Activated CD4-positive, alpha-beta T cell treated with anti-CD3 and anti-CD28 coated beads for 36 hours (primary cell): Measurements from ENCODE around the gene KRTAP12-3. TPM values are rescaled to one million over a fixed set of nuclear protein-coding genes. Genes with fewer than 3 reads are reported as not detected.
"Not testable (repeated sequence)": the region's sequence is repeated elsewhere in the genome, so short reads cannot be mapped to it uniquely, and the experiment has no call there.

ENCODE experiments used
- ATAC-seq: fragments of 200-7000 bp; cut with Tn5 transposase; one replicate; pipeline ENCODE4 v1.10.0; 2021; ENCODE audit warnings: mild to moderate bottlenecking, moderate library complexity
- CTCF ChIA-PET: fragments of 350-600 bp; sonication (Branson Sonifier 250); formaldehyde crosslinking; loops from one replicate; lab custom pipeline; 2021; ENCODE audit warnings: antibody characterized with exemption; lab: Charles Lee
- POLR2A ChIA-PET: fragments of 350-600 bp; sonication (Branson Sonifier 250); formaldehyde crosslinking; loops from one replicate; lab custom pipeline; 2021; ENCODE audit warnings: antibody characterized with exemption, inconsistent platforms; lab: Charles Lee
- DNase-seq: peaks from one replicate; pipeline ENCODE4 v3.0.0-alpha.2; 2020
- H3K27ac Mint-ChIP-seq: one replicate; pipeline ENCODE4 v1.8.0; 2021; ENCODE audit warnings: mixed read lengths
- H3K27me3 Mint-ChIP-seq: one replicate; pipeline ENCODE4 v1.8.0; 2021; ENCODE audit warnings: mixed read lengths
- H3K36me3 Mint-ChIP-seq: one replicate; pipeline ENCODE4 v1.8.0; 2021; ENCODE audit warnings: low read depth, mixed read lengths
- H3K4me1 Mint-ChIP-seq: one replicate; pipeline ENCODE4 v1.8.0; 2021; ENCODE audit warnings: mixed read lengths
- H3K4me3 Mint-ChIP-seq: one replicate; pipeline ENCODE4 v1.8.0; 2021; ENCODE audit warnings: mild to moderate bottlenecking, moderate library complexity, mixed read lengths
- H3K9me3 Mint-ChIP-seq: one replicate; pipeline ENCODE4 v1.8.0; 2021; ENCODE audit warnings: low read depth, mixed read lengths
- intact Hi-C, 2 experiments: fragments of 100-400 bp; cut with DNase I in 1 of 2; cut with micrococcal nuclease in 1 of 2; formaldehyde crosslinking; loops; one replicate each; pipeline versions ENCODE4 v1.14.2 to v1.15.1; 2022 to 2024; cut with DNase I, micrococcal nuclease
- total RNA-seq, 2 experiments: library from RNA; stranded (reverse); gene quantifications; one replicate each; pipeline ENCODE4 v1.2.3, GENCODE V29; 2021

KRTAP12-3 gene
- total RNA-seq, 2 experiments from 2014 or later = not detected

DNA sequence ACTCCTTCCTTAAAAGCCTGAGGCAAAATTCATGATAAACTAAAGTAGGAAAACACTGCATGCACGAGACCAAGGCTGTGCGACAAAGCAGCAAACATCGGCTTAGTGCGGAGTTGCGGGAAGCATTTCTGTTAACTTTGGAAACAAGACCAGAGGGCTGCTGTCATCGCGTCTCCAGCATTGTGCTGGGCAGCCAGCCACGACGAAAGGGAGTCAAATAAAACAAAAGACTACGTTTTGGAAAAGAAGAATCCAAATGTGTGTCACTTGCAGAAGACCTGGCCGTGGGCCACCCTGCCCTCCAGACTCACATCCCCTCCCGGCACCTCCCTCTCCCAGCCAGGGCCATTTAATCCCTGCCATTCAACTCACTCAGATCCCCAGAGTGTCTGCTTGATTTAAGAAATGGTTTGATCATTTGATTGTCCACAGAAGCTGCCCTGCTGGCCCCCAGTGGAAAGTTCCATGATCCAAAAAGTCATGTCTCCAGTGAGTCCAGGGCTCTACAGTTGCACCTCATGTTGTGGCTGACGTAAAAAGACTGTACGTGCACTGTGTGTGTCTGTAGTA lies 13.9 kb upstream of the KRTAP12-3 start:
- ATAC-seq = no peak
- H3K36me3 Mint-ChIP-seq = peaks cover 14% of the 10 kb centered on the region
- no peaks in the 10 kb centered on the region for H3K27me3 Mint-ChIP-seq
- POLR2A ChIA-PET = no interaction called here
- H3K4me3 Mint-ChIP-seq = no peak overlapping the region
- intact Hi-C loops = no loop called here
- CTCF ChIA-PET = no interaction called here
- DNase-seq = no peak
- peaks cover 32% of the 10 kb centered on the region for H3K9me3 Mint-ChIP-seq
- H3K27ac Mint-ChIP-seq = no peak overlapping the region
- H3K4me1 Mint-ChIP-seq = no peaks in the 10 kb centered on the region

DNA sequence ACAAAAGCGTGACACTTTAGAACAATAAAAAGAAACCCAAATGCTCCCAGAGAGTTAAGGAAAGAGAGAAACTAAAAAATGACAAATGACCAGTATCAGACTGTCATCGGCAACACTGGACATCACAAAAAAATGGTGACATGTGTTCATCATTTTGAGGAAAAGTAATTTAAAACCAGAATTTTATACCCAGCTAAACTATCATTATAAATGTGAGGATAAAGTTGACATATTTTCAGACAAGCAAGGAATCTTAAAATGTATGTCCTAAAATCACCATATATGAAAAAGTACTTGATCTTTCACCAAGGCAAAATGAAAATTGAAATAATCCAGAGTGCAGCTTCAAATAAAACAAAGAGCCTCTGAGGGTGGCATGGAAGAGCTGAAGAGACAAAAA lies 12.9 kb upstream of the KRTAP12-3 start:
- CTCF ChIA-PET = no interaction called here
- POLR2A ChIA-PET = no interaction called here
- Mint-ChIP-seq H3K4me1 (no peaks in the 10 kb centered on the region), H3K9me3 (peaks cover 32% of the 10 kb centered on the region), H3K27me3 (no peaks in the 10 kb centered on the region), H3K27ac (no peak overlapping the region), H3K4me3 (no peak overlapping the region), H3K36me3 (peaks cover 14% of the 10 kb centered on the region)
- ATAC-seq (no peak), DNase-seq (no peak)
- intact Hi-C loops = no loop called here

DNA sequence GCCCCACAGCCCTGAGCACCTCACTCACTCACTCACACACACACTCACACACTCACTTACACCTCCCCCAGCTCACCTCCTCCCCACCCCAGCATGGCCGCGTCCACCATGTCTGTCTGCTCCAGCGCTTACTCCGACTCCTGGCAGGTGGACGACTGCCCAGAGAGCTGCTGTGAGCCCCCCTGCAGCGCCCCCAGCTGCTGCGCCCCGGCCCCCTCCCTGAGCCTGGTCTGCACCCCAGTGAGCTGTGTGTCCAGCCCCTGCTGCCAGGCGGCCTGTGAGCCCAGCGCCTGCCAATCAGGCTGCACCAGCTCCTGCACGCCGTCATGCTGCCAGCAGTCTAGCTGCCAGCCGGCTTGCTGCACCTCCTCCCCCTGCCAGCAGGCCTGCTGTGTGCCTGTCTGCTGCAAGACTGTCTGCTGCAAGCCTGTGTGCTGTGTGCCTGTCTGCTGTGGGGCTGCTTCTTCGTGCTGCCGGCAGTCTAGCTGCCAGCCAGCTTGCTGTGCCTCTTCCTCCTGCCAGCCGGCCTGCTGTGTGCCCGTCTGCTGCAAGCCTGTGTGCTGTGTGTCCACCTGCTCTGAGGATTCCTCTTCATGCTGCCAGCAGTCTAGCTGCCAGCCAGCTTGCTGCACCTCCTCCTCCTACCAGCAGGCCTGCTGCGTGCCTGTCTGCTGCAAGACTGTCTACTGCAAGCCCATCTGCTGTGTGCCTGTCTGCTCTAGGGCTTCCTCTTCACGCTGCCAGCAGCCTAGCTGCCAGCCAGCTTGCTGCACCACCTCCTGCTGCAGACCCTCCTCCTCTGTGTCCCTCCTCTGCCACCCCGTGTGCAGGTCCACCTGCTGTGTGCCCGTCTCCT lies 11.1 kb upstream of the KRTAP12-3 start, which contains the start of gene KRTAP10-11:
Gene KRTAP10-11 (plus strand): TSS at position 49 of the 856 bp plus-strand sequence. CDS start 45 bp downstream, at position 94.
- H3K4me1 Mint-ChIP-seq, H3K27me3 Mint-ChIP-seq, intact Hi-C loops, POLR2A ChIA-PET, DNase-seq, H3K4me3 Mint-ChIP-seq, CTCF ChIA-PET, ATAC-seq, H3K27ac Mint-ChIP-seq: not testable (repeated sequence)
- peaks cover 26% of the 10 kb centered on the region for H3K9me3 Mint-ChIP-seq
- peaks cover 12% of the 10 kb centered on the region for H3K36me3 Mint-ChIP-seq

DNA sequence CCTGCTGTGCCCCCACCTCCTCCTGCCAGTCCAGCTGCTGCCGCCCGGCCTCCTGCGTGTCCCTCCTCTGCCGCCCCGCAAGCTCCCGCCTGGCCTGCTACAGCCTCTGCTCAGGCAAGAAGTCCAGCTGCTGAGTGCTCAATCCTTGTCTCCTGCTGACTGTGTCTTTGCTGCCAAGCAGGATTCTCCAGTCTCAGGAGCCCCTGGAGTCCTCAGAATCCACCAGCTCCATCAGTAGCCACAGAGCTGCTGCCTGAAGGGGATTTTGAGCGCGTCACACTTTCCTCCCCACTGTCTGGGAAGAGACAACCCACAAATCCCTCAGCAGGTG lies 10.5 kb upstream of the KRTAP12-3 start:
- no peak overlapping the region for H3K27ac Mint-ChIP-seq
- intact Hi-C loops = no loop called here
- H3K4me3 Mint-ChIP-seq = no peak overlapping the region
- CTCF ChIA-PET = no interaction called here
- H3K9me3 Mint-ChIP-seq = peaks cover 23% of the 10 kb centered on the region
- POLR2A ChIA-PET = no interaction called here
- H3K4me1 Mint-ChIP-seq = no peaks in the 10 kb centered on the region
- peaks cover 12% of the 10 kb centered on the region for H3K36me3 Mint-ChIP-seq
- H3K27me3 Mint-ChIP-seq = no peaks in the 10 kb centered on the region
- no peak for ATAC-seq
- no peak for DNase-seq

DNA sequence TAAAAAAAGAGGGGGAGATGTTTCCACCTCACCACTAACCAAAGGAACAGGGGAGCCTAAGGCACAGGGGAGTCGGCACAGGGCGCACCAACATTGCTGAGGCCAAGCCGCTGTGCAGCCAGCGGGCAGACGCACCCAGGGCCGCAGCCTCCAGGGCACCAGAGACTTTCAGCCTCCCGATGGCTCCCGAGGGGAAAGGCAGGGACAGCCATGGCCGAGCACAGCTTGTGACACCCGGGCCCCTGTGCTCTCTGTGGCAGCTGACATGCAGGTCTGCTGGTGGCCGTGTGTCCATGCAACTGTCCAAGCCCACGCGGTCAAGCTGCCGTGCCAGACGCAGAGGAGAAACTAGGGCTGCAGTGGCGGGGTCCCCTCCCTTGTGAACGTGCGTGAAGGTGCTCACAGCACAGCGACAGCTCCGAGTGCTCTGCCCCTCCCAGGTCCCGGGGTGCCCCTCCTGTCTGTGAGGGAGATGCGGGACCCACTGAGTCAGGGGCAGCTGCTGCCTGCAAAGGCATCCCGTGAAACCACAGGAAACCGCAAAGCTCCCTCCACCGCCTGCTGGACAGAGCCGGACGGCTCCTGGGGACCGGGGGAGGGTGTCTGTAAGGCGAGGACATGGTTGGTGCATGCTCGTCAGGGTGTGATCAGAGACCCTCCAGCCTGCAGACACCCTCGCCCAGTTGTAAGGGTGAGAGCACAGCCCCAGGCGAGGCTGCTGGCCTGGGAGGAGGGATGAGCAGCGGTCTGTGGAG lies 9.0 kb upstream of the KRTAP12-3 start:
- POLR2A ChIA-PET = no interaction called here
- peaks cover 12% of the 10 kb centered on the region for H3K36me3 Mint-ChIP-seq
- intact Hi-C loops = no loop called here
- no peak overlapping the region for H3K4me3 Mint-ChIP-seq
- H3K27ac Mint-ChIP-seq = no peak overlapping the region
- H3K4me1 Mint-ChIP-seq = peaks cover 3% of the 10 kb centered on the region
- no peaks in the 10 kb centered on the region for H3K27me3 Mint-ChIP-seq
- CTCF ChIA-PET = interaction anchor here (0.6 kb wide), 1 partner anchor 15 kb away, joined by 4 read pairs; no protein-coding TSS in a partner anchor
- ATAC-seq = no peak
- DNase-seq = no peak
- H3K9me3 Mint-ChIP-seq = peaks cover 14% of the 10 kb centered on the region

DNA sequence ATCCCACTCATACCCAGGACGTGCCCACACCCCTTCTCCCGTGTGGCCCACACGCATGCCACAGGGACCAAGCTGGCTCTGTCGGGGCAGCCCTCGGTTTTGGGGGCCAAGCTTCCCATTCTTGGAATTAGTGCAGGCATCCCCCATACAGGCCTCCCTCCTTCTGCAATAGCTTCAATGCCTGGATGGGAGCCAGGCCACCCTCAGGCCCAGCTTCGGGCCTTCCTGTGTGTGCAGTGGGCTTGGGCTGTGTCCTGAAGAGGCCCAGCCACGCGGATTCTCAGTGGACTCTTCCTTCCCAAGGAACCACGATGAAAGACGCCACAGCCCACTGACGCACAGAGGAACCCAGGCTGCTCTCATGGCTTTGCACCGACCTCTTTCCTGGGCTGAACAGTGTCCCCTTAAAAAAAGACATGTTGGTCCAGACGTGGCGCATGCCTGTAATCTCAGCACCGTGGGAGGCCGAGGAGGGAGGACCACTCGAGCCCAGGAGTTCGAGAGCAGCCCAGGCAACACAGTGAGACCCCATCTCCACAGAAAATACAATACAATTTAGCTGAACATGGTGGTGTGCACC lies 8.1 kb upstream of the KRTAP12-3 start:
- Mint-ChIP-seq H3K4me3 (no peak overlapping the region), H3K9me3 (peaks cover 7% of the 10 kb centered on the region), H3K4me1 (peaks cover 11% of the 10 kb centered on the region), H3K27me3 (no peaks in the 10 kb centered on the region), H3K36me3 (peaks cover 7% of the 10 kb centered on the region), H3K27ac (no peak overlapping the region)
- ATAC-seq (no peak), DNase-seq (no peak)
- CTCF ChIA-PET = interaction anchor here (0.6 kb wide), 1 partner anchor 15 kb away, joined by 4 read pairs; no protein-coding TSS in a partner anchor
- POLR2A ChIA-PET = no interaction called here
- intact Hi-C loops = loop anchor here in 1 of 2 experiments (5.0 kb wide), 1 partner anchor 32 kb away; no protein-coding TSS in a partner anchor

DNA sequence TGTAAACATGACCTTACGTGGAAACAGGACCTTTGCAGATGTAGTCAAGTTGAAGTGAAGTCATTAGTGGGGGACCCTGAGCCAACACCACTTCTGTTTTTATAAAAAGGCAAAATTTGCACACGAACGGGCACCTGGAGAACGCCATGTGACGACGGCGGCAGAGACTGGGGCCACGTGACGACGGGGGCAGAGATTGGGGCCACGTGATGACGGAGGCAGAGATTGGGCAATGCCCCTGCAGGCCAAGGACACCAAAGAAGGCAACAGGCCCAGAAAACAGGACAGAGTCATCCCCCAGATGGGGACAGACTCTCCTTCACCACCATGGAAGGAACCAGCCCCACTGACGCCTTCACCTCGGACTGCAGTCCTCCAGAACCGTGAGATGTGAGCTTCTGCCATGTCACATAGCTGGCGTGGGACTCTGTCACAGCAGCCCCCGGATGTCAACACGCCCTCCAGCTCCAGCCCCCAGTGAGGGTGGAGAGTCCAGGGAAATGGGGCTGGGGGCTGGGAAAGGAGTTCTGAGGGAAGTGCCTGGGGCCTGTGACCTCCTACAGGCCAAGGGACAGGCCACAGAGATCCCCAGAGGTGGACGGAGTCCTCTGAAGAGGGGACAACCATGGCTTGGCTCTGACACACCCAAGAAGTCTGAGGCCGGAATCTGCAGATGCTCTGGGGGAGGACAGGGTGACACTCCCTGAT lies 7.3 kb upstream of the KRTAP12-3 start:
- no peak for DNase-seq
- no peak overlapping the region for H3K4me3 Mint-ChIP-seq
- H3K27ac Mint-ChIP-seq = no peak overlapping the region
- peaks cover 2% of the 10 kb centered on the region for H3K36me3 Mint-ChIP-seq
- ChIA-PET POLR2A (no interaction called here), CTCF (no interaction called here)
- intact Hi-C loops = loop anchor here in 1 of 2 experiments (5.0 kb wide), 1 partner anchor 33 kb away; no protein-coding TSS in a partner anchor
- no peak for ATAC-seq
- H3K9me3 Mint-ChIP-seq = peaks cover 2% of the 10 kb centered on the region
- H3K27me3 Mint-ChIP-seq = no peaks in the 10 kb centered on the region
- H3K4me1 Mint-ChIP-seq = peaks cover 16% of the 10 kb centered on the region

DNA sequence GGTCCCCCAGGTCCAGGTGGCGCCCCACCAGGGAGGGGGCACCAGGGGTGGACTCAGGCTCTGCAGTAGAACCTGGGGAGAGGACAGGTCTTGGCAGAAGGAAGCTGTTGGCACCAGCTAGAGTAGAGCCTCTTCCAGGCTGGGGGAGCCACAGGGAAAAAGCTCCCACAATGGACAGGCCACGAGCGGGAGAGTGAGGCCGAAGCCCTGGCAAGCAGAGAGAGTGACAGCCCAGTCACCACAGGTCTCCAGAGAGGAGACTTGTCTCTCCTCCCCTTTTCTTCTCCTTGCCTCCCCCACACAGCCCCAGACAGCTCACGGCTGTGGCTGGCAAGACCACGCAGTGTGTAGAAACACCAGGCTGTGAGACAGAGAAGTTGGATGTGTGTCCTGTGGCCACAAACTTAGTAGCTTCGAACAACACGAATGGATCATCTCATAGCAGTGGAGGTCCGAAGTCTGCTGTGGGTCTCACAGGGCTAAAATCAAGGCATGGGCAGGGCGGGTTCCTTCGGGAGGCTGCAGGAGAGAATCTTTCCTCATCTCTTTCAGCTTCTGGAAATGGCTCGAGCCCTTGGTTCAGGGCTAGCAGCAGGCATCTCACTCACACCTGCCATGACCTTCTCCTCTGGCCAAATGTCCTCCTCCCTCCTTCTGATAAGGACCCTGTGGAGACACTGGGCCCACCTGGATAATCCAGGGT lies 6.6 kb upstream of the KRTAP12-3 start:
- intact Hi-C loops = loop anchor here in 1 of 2 experiments (5.0 kb wide), 1 partner anchor 34 kb away; no protein-coding TSS in a partner anchor
- Mint-ChIP-seq H3K4me3 (no peak overlapping the region), H3K27me3 (no peaks in the 10 kb centered on the region), H3K27ac (no peak overlapping the region), H3K4me1 (peaks cover 16% of the 10 kb centered on the region), H3K9me3 (peaks cover 6% of the 10 kb centered on the region), H3K36me3 (peaks cover 2% of the 10 kb centered on the region)
- ATAC-seq (no peak), DNase-seq (no peak)
- ChIA-PET CTCF (no interaction called here), POLR2A (no interaction called here)

DNA sequence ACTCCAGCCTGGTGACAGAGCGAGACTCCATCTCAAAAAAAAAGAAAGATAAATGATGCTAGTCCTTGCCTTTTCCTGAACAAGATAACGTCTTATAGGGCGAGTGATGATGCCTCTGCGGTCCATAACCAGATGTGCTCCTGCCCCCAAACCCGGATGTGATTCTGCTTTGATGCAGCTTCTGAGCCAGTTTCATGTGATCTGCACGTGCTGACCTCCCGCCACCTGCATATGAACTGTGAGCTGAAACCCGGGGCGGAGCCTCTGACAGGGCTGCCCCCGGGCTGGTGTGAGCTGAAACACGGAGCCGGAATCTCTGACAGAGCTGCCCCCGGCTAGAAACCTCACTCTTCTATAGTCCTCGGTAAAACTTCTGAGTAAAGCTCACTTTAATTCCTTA lies 4.6 kb upstream of the KRTAP12-3 start:
- POLR2A ChIA-PET = interaction anchor here (0.7 kb wide), 1 partner anchor 297 kb away, joined by 3 read pairs; no protein-coding TSS in a partner anchor
- Mint-ChIP-seq H3K27ac (no peak overlapping the region), H3K9me3 (peaks cover 23% of the 10 kb centered on the region), H3K4me1 (peaks cover 32% of the 10 kb centered on the region), H3K27me3 (no peaks in the 10 kb centered on the region), H3K4me3 (no peak overlapping the region), H3K36me3 (peaks cover 16% of the 10 kb centered on the region)
- CTCF ChIA-PET = interaction anchor here (0.9 kb wide), 1 partner anchor 140 kb away, joined by 4 read pairs; no protein-coding TSS in a partner anchor
- intact Hi-C loops = loop anchor here in 1 of 2 experiments (5.0 kb wide), 1 partner anchor 36 kb away; no protein-coding TSS in a partner anchor
- no peak for ATAC-seq
- DNase-seq = no peak
